ENCODE measurements around the gene IL11.
A peak's percentile ranks its signal among the peaks of the same experiment; 100 is the strongest.

IL11 gene

DNA sequence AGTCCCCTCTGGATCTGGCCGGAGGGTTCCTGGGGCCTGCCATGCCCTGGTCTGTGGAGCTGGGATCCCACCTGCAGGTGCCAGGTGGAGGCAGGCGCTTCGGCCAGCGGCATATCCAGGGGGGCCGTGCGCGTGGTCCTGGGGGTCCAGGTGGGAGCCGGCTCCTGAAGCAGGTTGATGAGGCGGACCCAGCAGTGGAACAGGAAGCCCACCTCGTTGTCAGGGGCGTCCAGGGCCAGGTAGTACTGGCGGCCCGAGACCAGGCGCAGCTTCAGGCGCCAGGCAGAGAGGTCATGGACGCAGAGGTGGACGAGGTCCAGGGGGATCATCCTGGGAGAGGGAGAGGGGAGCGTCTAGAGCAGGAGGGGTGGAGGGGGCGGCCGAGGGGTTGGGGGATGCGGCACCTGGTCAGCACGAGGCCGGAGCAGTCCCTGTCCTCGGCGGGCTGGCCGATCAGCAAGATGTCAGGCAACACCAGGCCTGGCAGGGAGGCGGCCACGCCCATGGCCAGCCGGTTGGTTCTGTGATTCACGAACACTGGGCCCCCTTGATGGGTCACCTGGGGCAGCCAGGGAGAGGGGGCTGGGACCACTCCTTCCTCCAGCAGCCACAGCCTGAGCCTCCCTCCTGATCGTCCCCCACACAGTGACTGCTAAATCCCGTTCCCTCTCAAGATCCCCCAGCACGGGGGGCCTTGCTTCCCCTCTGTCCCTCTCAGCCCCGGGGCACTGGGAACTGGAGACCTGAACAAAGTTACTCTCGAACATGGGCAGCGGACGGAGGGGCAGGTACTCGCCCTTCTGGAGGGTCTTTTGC lies 7.9 kb downstream of the IL11 start:
- TF ChIP-seq, protein P1, sequence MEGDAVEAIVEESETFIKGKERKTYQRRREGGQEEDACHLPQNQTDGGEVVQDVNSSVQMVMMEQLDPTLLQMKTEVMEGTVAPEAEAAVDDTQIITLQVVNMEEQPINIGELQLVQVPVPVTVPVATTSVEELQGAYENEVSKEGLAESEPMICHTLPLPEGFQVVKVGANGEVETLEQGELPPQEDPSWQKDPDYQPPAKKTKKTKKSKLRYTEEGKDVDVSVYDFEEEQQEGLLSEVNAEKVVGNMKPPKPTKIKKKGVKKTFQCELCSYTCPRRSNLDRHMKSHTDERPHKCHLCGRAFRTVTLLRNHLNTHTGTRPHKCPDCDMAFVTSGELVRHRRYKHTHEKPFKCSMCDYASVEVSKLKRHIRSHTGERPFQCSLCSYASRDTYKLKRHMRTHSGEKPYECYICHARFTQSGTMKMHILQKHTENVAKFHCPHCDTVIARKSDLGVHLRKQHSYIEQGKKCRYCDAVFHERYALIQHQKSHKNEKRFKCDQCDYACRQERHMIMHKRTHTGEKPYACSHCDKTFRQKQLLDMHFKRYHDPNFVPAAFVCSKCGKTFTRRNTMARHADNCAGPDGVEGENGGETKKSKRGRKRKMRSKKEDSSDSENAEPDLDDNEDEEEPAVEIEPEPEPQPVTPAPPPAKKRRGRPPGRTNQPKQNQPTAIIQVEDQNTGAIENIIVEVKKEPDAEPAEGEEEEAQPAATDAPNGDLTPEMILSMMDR (IDR thresholded peaks at IDR 0.05; ENCODE audit: low read depth, low read length, missing control alignments): no peak
- H3K4me3 ChIP-seq (ENCODE audit: low read depth, low read length): no peak overlapping the region
- no peak for DNase-seq (ENCODE audit: low read depth)

DNA sequence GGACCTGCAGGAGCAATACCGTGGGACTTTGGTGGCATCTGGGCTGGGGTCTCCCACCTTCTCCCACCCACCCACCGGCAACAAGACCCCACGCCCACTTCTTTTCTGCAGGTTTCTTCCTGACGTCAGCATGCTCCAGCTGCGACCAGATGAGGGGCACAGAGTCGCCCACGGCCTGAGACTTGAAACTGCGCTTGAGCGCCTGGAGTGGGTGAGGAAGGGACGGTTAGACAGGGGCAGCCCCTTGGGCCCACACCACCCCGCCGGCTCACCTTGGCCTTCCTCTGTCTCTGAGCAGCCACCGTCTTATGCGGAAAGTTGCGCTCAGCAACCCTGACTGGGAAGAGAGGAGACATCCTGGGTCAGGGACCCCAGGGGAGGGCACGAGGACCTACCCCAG lies 9.4 kb downstream of the IL11 start:
- H3K4me3 ChIP-seq (ENCODE audit: low read depth, low read length): no peak overlapping the region
- TF ChIP-seq, protein P1 (IDR thresholded peaks at IDR 0.05; ENCODE audit: low read depth, low read length, missing control alignments): no peak
- DNase-seq (ENCODE audit: low read depth): no peak

DNA sequence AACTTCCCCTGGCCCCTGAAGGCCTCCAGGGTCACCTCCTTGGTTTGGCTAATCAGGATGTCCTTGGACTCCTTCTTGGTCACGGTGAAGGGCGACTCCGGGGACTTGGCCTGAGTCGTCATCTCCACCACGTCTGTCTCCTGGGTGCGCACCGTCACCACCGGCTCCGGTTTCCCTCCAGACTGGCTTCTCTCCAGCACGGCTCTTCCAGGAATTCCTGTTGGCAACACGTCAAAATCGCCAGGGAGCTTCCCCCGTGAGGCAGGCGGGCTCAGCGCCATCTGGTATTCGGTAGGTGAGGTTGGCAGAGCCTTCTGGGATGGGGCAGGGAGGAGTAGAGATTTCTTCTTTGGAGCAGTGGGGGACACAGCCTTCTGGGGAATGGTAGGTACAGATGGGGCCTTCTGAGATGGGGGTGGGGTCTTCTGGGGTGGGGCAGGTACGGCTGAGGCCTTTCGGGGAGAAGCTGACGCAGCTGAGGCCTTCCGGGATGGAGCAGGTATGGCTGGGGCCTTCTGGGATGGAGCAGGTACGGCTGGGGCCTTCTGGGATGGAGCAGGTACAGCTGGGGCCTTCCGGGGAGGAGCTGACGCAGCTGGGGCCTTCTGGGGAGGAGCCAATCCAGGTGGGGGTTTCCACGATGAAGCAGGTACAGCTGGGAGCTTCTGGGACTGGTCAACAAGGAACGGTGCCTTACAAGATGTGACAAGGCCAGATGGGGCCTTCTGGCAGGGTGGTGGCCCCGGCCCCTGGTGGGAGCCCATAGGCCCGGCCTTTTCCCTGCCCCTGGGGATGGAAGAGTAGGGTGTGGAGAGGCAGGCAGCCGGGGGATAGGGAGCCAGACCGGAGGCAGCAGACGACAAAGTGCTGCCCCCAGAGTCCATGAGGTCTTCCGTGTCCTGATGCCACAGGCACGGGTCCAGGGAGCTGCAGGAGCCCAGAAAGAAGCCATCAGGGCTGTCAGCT lies 11.0 kb downstream of the IL11 start:
- DNase-seq (ENCODE audit: low read depth): no peak
- no peak overlapping the region for H3K4me3 ChIP-seq (ENCODE audit: low read depth, low read length)
- TF ChIP-seq, protein P1 (IDR thresholded peaks at IDR 0.05; ENCODE audit: low read depth, low read length, missing control alignments): no peak

DNA sequence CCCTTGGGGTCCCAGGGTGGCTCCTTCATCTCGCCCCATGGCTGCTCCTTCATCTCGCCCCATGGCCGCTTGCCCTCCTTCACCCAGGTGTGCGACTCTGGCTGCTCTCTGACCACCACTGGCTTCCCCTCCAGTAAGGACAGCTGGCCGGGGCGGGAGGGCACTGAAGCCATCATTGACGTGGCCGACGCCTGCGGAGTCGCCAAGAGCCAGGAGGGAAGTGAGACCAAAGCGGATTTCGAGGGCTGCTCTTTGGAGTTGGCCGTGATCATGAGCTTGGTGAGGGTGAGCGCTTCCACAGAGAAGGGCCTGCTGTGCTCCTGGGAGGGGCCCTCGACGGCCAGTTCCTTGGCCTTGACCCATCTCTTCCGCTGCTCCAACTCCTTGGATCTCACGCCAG lies 11.8 kb downstream of the IL11 start:
- H3K4me3 ChIP-seq (ENCODE audit: low read depth, low read length): no peak overlapping the region
- TF ChIP-seq, protein P1 (IDR thresholded peaks at IDR 0.05; ENCODE audit: low read depth, low read length, missing control alignments): no peak
- no peak for DNase-seq (ENCODE audit: low read depth)

DNA sequence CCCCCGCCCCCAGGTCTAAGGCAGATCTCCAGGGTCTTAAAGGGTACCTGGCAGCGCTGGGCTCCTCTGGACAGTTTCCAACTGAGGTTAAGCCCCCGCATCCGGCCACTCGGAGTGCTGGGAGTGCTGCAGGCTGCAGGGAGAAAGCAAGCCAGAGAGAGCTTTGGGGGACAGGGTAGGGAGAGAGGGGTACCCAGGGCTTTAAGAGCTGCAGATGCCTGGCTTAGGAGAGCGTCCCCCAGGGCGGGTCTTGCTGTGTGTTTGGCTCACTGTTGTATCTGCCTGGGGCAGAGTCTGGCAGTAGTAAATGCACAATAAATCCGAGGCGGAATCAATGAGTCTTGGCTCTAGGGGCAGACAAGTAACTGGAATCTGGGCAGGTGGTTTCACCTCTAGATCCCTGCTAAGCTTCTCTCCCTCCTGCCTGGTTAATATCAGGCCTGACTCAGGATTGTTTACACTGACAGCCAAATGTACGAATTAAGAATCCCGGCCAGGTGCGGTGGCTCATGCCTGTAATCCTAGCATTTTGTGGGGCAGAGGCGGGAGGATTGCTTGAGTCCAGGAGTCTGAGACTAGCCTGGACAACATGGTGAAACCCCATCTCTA lies 14.9 kb downstream of the IL11 start:
- TF ChIP-seq, protein P1 (IDR thresholded peaks at IDR 0.05; ENCODE audit: low read depth, low read length, missing control alignments): no peak
- DNase-seq (ENCODE audit: low read depth): no peak
- H3K4me3 ChIP-seq (ENCODE audit: low read depth, low read length): no peak overlapping the region

DNA sequence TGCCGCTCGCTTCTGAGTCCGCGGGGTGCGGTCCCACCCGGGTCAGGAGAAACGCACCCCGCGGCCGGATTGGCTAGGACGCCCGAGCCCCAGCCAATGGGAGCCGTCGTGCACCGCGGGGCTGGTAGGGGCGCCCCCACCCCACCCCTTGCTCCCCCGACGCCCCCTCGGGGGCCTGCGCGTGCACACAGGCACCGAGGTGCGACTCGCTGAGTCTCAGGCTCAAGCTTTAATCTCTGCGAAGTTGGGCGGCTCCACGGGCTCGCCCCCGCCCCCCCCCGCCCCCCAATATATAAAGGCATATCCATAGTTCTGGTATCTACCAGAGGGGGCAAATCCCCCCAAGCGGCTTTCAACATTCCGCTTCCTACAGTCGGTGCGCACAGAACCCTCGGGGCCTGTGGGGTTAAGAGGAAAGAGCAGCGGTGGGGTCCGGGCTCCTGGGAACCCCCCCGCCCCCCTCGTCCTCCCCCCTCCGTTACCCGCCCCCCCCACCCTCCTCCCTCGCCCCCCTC lies 15.5 kb downstream of the IL11 start, which contains the start of gene COX6B2:
COX6B2 (minus strand) TSS at position 22 of the 515 bp plus-strand sequence. CDS start 198 bp downstream, outside the sequence.
- peak within 1 kb of the TSS; percentile 32 for H3K4me3 ChIP-seq (ENCODE audit: low read depth, low read length)
- no peak for DNase-seq (ENCODE audit: low read depth)
- TF ChIP-seq, protein P1 (IDR thresholded peaks at IDR 0.05; ENCODE audit: low read depth, low read length, missing control alignments): no peak
